A549 (cell line): ENCODE data around the gene ZNF101. TPM values are rescaled to one million over a fixed set of nuclear protein-coding genes. Genes with fewer than 3 reads are reported as not detected.

Experiments
- ATAC-seq, 2 experiments: fragments of 200-7000 bp in 1 of 2; fragments of >200 bp in 1 of 2; cut with Nextera tagmentation in 1 of 2; cut with Tn5 transposase in 1 of 2; 3 replicates each; pipeline versions ENCODE4 v1.8.0 to v1.9.1; 2018 to 2020; ENCODE audit warnings: mild to moderate bottlenecking in 1 of 2, moderate library complexity in 1 of 2
- CTCF ChIA-PET: fragments of 300-600 bp; sonication (Branson Sonifier 250); formaldehyde crosslinking; extraction: SDS; loops from one replicate; lab custom pipeline; 2021; ENCODE audit warnings: antibody characterized with exemption, inconsistent platforms; lab: Yijun Ruan, JAX
- POLR2A ChIA-PET: fragments of 350-600 bp; formaldehyde crosslinking; extraction: SDS; loops from one replicate; lab custom pipeline; 2021; ENCODE audit warnings: antibody characterized with exemption, inconsistent platforms; lab: Yijun Ruan, JAX
- DNase-seq, 2 experiments: peaks; one replicate each; pipeline versions ENCODE4 v3.0.0 to v3.0.0-alpha.2; 2011 to 2016; ENCODE audit warnings: low read depth in 1 of 2, low spot score in 1 of 2
- FAIRE-seq: peaks from 2 replicates; lab custom pipeline; 2011; peaks lifted over from hg19 to GRCh38; lab: Jason Lieb, UNC
- H3K27ac ChIP-seq, 2 experiments: fragments of >200 bp; sonication (Bioruptor Twin); formaldehyde crosslinking; 3 replicates each; pipeline ENCODE4 v1.5.1; 2016 to 2017
- H3K4me1 ChIP-seq: fragments of >200 bp; sonication (Bioruptor Twin); formaldehyde crosslinking; 3 replicates; pipeline ENCODE4 v1.6.1; 2016
- H3K4me2 ChIP-seq: fragments of >200 bp; sonication (Bioruptor Twin); formaldehyde crosslinking; 3 replicates; pipeline ENCODE4 v1.6.1; 2016
- H3K4me3 ChIP-seq: fragments of >200 bp; sonication (Bioruptor Twin); formaldehyde crosslinking; 3 replicates; pipeline ENCODE4 v1.5.1; 2016
- H3K9me3 ChIP-seq: fragments of >200 bp; sonication (Bioruptor Twin); formaldehyde crosslinking; 3 replicates; pipeline ENCODE4 v1.6.1; 2016
- CBX2 ChIP-seq: fragments of 200-600 bp; sonication (generic); IDR thresholded peaks from 2 replicates; pipeline ENCODE4 v1.6.1; 2016; ENCODE audit warnings: low read depth, mild to moderate bottlenecking, borderline replicate concordance
- CBX8 ChIP-seq: fragments of 200-600 bp; sonication (generic); IDR thresholded peaks from 2 replicates; pipeline ENCODE4 v1.6.1; 2016
- CEBPB ChIP-seq, 2 experiments: fragments of >200 bp in 1 of 2; sonication (Bioruptor Twin) in 1 of 2; formaldehyde crosslinking in 1 of 2; IDR thresholded peaks; 2 replicates each; pipeline ENCODE4 v1.6.1; 2012 to 2016
- CHD4 ChIP-seq: fragments of 200-600 bp; sonication (generic); IDR thresholded peaks from 2 replicates; pipeline ENCODE4 v1.6.1; 2016; ENCODE audit warnings: antibody characterized with exemption, mild to moderate bottlenecking, borderline replicate concordance
- EHMT2 ChIP-seq: fragments of 200-600 bp; sonication (generic); IDR thresholded peaks from 2 replicates; pipeline ENCODE4 v1.6.1; 2016; ENCODE audit warnings: antibody characterized with exemption, low read depth, mild to moderate bottlenecking, moderate library complexity
- ESRRA ChIP-seq: fragments of 150-350 bp; IDR thresholded peaks from 2 replicates; pipeline ENCODE4 v1.6.1; 2014; ENCODE audit warnings: mild to moderate bottlenecking, low read length, borderline replicate concordance
- HDAC2 ChIP-seq: fragments of 200-600 bp; sonication (generic); IDR thresholded peaks from 2 replicates; pipeline ENCODE4 v1.6.1; 2016
- HES2 ChIP-seq: fragments of >200 bp; sonication (Bioruptor Twin); formaldehyde crosslinking; IDR thresholded peaks from 2 replicates; pipeline ENCODE4 v1.6.1; 2016
- HEYL ChIP-seq: fragments of 250-450 bp; sonication (Bioruptor Pico); IDR thresholded peaks from 2 replicates; pipeline ENCODE4 v1.8.0; 2021; ENCODE audit warnings: mild to moderate bottlenecking, moderate library complexity
- HOXA7 ChIP-seq: fragments of 250-450 bp; sonication (Bioruptor Pico); IDR thresholded peaks from 2 replicates; pipeline ENCODE4 v1.5.0; 2020; ENCODE audit warnings: mild to moderate bottlenecking, moderate library complexity
- JUNB ChIP-seq: fragments of >200 bp; sonication (Bioruptor Twin); formaldehyde crosslinking; IDR thresholded peaks from 2 replicates; pipeline ENCODE4 v1.6.1; 2016
- KDM5A ChIP-seq: fragments of 200-600 bp; sonication (generic); IDR thresholded peaks from 2 replicates; pipeline ENCODE4 v1.6.1; 2016; ENCODE audit warnings: antibody characterized with exemption, mild to moderate bottlenecking
- MYC ChIP-seq: IDR thresholded peaks from 2 replicates; pipeline ENCODE4 v1.6.1; 2012; ENCODE audit warnings: mild to moderate bottlenecking, inconsistent platforms, low read length, improper control_type of control experiment, borderline replicate concordance
- NFE2L2 ChIP-seq: fragments of 150-350 bp; conservative IDR thresholded peaks from 2 replicates; pipeline ENCODE4 v1.6.1; 2014; ENCODE audit warnings: low read length
- POLR2A ChIP-seq: IDR thresholded peaks from 2 replicates; pipeline ENCODE4 v1.6.1; 2012; ENCODE audit warnings: mild to moderate bottlenecking, low read length
- REST ChIP-seq: fragments of 200-600 bp; sonication (generic); IDR thresholded peaks from 2 replicates; pipeline ENCODE4 v1.6.1; 2016; ENCODE audit warnings: antibody characterized with exemption, mild to moderate bottlenecking, moderate library complexity
- TFCP2L1 ChIP-seq: fragments of 250-450 bp; sonication (Bioruptor Pico); IDR thresholded peaks from 2 replicates; pipeline ENCODE4 v1.5.0; 2021; ENCODE audit warnings: mild to moderate bottlenecking
- TP53 ChIP-seq: fragments of 250-450 bp; sonication (Bioruptor Pico); IDR thresholded peaks from 2 replicates; pipeline ENCODE4 v1.5.0; 2021; ENCODE audit warnings: mild to moderate bottlenecking, moderate library complexity
- ZC3H11A ChIP-seq: fragments of 450-650 bp; IDR thresholded peaks from 2 replicates; pipeline ENCODE4 v1.6.1; 2014; ENCODE audit warnings: antibody characterized with exemption, mild to moderate bottlenecking
- ZNF302 ChIP-seq: fragments of 250-450 bp; sonication (Bioruptor Pico); IDR thresholded peaks from 2 replicates; pipeline ENCODE4 v1.9.0; 2021; ENCODE audit warnings: inconsistent platforms, mild to moderate bottlenecking, moderate library complexity
- ZSCAN20 ChIP-seq: fragments of 250-450 bp; sonication (Bioruptor Pico); IDR thresholded peaks from 2 replicates; pipeline ENCODE4 v1.8.0; 2022; ENCODE audit warnings: mild to moderate bottlenecking, moderate library complexity
- WGBS: methylation state at CpG from one replicate; pipeline ENCODE4 v1.1.6; 2017; ENCODE audit errors: missing lambda C conversion rate; 5-methylcytosine and 5-hydroxymethylcytosine counted together
- polyA plus RNA-seq, 4 experiments: library from polyadenylated mRNA; depleted of rRNA in 3 of 4; stranded (reverse); fragments of >200 nt; fragmentation: RNase III in 1 of 4; extraction: RNeasy Plus Mini Kit Qiagen cat#74134 plus additional on column Dnase treatment in 1 of 4; gene quantifications; 2 replicates in 3 of 4; 3 replicates in 1 of 4; pipeline ENCODE4 v1.2.3, GENCODE V29; 2011 to 2017
- TF ChIP-seq, protein P1 (sequence below): IDR thresholded peaks from 2 replicates; pipeline ENCODE4 v1.6.1; 2012; ENCODE audit warnings: low read depth, borderline replicate concordance
- TF ChIP-seq, protein P2 (sequence below): IDR thresholded peaks from 2 replicates; pipeline ENCODE4 v1.6.1; 2012
- TF ChIP-seq, protein P3 (sequence below): fragments of 250-450 bp; sonication (Bioruptor Pico); IDR thresholded peaks from 2 replicates; pipeline ENCODE4 v1.5.0; 2020; ENCODE audit warnings: low read depth, mild to moderate bottlenecking, moderate library complexity

Gene ZNF101
- polyA plus RNA-seq, 2 of the 4 experiments (the other 2 are of a cell fraction) = 4.9 to 7.4 TPM

GRCh38 chr19:19636573-19637185, 32.0 kb upstream of the ZNF101 start:
- POLR2A ChIA-PET = no interaction called here
- ATAC-seq = no peak
- CTCF ChIA-PET = no interaction called here
- WGBS = 97% methylated on average over 8 of the region's 9 CpGs
- no peak overlapping the region for H3K4me2 ChIP-seq
- no peak for DNase-seq
- H3K4me3 ChIP-seq = no peak overlapping the region
- FAIRE-seq = no peak
- H3K27ac ChIP-seq = no peak overlapping the region
- TF ChIP-seq NFE2L2 (no peak), ESRRA (no peak), KDM5A (no peak), ZNF302 (CRISPR knock-in tag) (no peak), TFCP2L1 (no peak), CHD4 (no peak), HES2 (no peak), CEBPB (IDR thresholded peaks at IDR 0.05) (no peak), HOXA7 (CRISPR knock-in tag) (no peak)
- TF ChIP-seq, protein P1, sequence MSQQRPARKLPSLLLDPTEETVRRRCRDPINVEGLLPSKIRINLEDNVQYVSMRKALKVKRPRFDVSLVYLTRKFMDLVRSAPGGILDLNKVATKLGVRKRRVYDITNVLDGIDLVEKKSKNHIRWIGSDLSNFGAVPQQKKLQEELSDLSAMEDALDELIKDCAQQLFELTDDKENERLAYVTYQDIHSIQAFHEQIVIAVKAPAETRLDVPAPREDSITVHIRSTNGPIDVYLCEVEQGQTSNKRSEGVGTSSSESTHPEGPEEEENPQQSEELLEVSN = no peak
- H3K9me3 ChIP-seq = no peaks in the 10 kb centered on the region
- no peaks in the 10 kb centered on the region for H3K4me1 ChIP-seq

DNA sequence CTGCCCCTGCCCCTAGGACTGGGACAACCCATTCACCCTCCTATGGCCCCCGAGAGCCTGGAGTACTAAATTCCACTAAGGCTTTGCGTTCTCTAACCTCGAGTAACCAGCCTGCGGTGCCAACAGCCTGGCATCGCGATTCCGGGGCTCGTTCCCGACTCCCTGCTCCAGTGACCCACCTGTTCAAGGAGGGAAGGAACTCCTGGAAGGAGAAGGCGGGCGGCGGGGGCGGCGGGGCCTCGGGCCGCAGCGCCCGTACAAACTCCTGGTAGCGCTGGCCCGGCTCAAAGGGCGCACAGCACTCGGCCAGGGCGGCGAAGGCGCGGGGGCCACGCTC, 31.5 kb upstream of the ZNF101 start:
- ATAC-seq = no peak
- DNase-seq = no peak
- H3K9me3 ChIP-seq = no peaks in the 10 kb centered on the region
- 96% methylated on average over 12 of the region's 27 CpGs for WGBS
- H3K27ac ChIP-seq = no peak overlapping the region
- H3K4me2 ChIP-seq = no peak overlapping the region
- H3K4me1 ChIP-seq = no peaks in the 10 kb centered on the region
- H3K4me3 ChIP-seq = no peak overlapping the region
- TF ChIP-seq CBX2 (no peak), CHD4 (no peak), ZSCAN20 (CRISPR knock-in tag) (no peak), HDAC2 (no peak), MYC (no peak), JUNB (no peak), HES2 (no peak), CEBPB (IDR thresholded peaks at IDR 0.05) (no peak), REST (no peak), NFE2L2 (no peak), CBX8 (no peak), HEYL (CRISPR knock-in tag) (no peak), ZC3H11A (no peak), TP53 (no peak), POLR2A (no peak), EHMT2 (no peak)
- TF ChIP-seq, protein P2, sequence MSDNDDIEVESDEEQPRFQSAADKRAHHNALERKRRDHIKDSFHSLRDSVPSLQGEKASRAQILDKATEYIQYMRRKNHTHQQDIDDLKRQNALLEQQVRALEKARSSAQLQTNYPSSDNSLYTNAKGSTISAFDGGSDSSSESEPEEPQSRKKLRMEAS = no peak
- TF ChIP-seq, protein P3, sequence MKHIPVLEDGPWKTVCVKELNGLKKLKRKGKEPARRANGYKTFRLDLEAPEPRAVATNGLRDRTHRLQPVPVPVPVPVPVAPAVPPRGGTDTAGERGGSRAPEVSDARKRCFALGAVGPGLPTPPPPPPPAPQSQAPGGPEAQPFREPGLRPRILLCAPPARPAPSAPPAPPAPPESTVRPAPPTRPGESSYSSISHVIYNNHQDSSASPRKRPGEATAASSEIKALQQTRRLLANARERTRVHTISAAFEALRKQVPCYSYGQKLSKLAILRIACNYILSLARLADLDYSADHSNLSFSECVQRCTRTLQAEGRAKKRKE (CRISPR knock-in tag) = no peak
- ChIA-PET POLR2A (no interaction called here), CTCF (no interaction called here)
- no peak for FAIRE-seq
